NCI-H146 treated with DMSO at 0.1 percent for 48 hours (cell line): ENCODE measurements around the gene RSAD1.

Source experiments
- DNase-seq: peaks from one replicate; lab custom pipeline; 2025; ENCODE audit not compliant: unreplicated experiment; lab: John Stamatoyannopoulos, UW

The RSAD1 gene

DNA sequence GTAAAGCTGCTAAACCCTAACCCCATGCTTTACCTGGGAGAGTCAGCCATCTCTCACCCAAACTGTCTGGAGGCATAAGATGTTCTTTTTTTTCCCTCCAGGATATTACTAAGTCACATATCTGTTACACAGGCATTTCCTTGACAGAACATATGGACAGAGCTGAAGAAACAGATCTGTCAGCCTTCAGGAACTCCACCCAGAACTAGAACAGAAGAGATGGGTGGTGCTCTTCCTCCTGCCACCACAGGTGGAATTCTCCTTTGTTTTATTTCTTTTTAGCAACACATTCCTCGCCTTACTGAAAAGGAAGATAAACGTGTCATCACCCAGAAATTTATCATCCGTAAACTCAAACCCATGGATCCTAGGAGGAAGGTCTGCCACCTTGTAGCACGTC, 38.4 kb downstream of the RSAD1 start:
- no peak for DNase-seq

DNA sequence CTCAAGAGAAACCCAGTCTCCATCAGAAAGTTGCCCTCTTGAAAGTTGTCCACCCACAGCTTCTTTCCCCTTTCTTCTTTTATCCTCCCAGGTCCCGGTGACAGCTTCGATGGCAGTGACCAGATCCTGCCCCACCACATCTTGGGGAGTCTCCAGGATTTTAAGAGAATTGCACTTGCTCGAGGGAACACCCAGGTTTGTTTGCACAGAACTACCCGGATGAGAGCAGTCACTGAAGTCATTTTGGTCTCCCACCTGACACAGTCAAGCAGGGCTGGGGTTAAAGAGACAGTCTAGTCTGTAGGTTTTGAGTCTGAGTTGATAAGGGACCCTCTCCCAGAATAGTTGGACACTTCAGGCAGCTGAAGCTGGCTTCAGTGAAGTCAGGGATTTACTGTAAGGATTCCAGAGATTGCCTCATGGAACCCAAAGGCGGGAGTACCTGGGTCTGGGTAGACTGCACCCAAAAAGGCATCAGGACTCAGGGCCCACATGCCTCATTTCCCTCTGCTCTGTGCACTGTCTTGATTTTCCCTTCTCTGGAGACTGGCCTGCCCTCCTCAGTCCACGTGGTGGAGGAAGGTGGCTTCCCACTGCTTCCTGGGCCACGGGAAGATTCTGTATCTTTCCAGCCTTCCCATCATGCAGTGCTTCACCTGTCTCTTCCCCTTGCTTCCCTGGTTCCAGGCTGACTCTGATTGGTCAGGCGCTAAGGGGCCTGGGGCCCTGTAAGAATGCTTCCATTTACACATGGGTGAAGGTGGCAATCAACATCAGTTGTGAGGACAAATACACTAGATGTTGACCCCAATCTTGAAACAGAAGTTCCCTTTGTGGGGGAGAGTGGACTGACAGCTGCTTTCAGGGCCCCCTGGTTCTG, 39.1 kb downstream of the RSAD1 start:
- no peak for DNase-seq

DNA sequence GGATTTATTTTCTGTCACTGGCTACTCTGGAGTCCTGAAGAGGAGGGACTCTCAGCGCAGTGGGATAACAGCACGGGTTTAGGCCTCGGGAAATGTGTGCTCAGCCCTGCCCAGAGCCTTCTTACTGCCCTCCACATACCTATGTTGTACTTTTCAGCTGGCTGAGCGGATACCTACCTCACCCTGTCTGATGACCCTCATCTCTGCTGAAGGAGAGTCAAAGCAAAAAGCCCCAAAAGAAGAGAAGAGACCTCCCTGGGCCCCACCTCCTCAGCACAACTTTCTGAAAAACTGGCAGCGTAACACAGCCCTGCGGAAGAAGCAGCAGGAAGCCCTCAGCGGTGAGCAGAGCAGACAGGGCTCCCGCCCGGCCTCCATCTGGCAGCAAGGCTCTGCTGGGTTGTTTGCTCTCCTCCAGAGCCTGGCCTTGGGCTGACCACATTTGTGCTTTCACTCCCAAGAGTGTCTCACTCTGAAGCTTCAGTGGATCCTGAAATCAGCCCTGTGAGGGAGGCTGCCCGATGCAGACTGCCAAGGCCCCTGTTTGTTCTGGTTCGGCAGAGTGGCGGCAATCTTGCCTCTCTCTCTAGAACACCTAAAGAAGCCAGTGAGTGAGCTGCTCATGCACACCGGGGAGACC, 39.8 kb downstream of the RSAD1 start:
- no peak for DNase-seq

DNA sequence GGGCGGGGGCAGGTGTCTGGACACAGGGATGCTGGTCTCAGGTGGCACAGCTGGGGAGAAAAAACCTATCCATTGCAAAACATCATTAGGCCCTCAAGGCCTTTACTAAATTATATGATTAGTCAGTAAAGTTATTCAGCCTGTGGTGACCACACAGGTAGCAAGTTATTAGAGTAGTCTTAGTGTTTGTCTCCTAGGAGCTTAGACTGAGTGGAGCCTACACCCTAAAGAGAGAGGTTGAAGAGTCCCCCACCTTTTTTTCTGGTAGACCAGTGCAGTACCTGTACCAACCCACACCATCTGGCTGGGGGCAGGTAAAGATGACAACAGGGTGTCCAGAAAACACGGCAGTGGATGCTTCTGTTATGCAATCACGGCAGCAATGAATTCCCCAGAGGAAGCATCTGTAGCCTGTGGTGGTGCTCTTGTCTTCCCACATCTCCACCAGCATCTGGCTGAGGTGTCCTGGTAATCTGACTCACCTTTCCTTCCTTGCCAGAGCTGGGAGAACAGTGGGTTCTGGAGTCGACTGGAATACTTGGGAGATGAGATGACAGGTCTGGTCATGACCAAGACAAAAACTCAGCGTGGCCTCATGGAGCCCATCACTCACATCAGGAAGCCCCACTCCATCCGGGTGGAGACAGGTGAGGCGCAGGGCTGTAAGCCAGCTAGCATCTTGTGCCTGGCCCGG, 40.6 kb downstream of the RSAD1 start:
- no peak for DNase-seq

DNA sequence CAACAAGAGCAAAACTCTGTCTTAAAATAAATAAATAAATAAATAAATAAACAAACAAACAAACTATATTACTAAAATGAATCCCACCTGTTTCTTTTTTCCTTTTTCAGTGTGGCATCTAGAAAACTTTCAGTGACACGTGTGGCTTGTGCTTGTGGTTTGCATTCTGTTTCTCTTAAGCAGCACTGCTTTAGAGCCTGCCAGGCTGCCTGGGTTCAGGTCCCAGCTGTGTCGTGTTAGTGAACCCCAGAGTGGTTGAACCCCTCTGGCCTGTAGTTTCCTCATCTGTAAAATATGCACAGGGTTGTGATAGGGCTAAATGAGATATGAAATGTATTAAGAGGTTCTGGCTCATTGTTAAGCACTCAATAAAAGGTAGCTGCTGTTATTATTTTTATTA, 41.8 kb downstream of the RSAD1 start:
- no peak for DNase-seq

DNA sequence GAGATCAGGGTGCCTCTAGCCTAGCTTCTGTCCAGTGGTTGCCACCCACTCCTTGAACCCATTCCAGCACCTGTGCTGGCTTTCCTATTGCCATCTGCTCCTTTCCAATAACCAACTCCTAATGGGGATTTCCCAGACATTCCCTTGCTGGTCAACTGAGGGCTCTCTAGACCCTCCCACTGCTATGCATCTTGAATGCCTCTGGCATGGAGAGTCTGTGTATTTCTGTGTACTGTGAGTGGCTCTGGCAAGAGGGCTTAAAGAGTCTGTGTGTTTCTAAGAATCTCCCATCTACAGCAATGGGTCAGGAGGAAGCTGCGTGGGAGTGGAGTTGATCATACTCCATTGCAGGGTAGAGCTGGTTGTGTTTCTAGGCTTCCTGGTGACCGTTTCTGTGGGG, 42.9 kb downstream of the RSAD1 start:
- DNase-seq = no peak

DNA sequence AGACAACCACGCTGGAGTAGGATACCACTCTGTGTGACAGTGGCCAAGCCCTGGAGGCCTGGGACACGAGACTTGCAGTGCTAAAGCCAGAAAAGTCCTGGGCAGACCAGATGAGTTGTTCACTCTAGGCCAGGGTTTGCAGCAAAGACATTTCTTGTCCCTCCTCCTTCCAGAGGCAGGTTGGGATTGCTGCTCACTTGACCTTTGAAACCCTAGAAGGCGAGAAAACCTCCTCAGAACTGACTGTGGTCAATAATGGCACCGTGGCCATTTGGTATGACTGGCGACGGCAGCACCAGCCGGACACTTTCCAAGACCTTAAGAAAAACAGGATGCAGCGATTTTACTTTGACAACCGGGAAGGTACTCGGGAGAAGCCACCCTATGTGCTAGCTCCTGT, 44.1 kb downstream of the RSAD1 start:
- DNase-seq = no peak

DNA sequence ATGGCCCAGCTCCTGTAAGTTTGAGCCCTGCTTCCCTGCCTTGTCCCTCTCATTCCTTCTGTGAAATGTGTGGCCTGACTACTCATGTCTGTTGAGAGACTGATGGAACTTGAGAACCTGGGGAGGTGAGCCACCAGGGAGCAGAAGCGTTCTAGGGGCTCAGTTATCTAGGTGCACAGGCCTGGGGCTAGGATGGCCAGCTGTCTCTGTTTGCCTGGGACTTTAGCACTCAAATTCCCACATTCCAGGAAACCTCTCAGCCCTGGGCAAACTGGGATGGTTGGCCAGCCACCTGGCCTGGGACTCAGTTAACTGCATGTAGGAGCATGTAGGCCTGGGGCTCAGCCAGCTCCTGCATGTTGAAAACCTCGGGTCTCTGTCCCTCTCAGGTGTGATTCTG, 44.5 kb downstream of the RSAD1 start:
- no peak for DNase-seq

DNA sequence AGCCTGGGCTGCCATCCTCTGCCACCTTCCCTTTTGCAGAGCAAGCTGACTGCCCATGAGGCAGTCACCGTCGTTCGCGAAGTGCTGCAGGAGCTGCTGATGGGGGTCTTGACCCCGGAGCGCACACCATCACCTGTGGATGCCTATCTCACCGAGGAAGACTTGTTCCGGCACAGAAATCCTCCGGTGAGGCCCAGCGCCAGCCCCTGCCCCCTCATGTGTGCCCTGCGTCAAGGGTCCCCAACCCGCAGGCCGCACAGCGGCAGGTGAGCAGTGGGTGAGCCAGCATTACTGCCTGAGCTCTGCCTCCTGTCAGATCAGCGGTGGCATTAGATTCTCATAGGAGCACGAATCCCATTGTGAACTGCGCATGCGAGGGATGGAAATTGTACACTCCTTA, 46.2 kb downstream of the RSAD1 start:
- DNase-seq = no peak

DNA sequence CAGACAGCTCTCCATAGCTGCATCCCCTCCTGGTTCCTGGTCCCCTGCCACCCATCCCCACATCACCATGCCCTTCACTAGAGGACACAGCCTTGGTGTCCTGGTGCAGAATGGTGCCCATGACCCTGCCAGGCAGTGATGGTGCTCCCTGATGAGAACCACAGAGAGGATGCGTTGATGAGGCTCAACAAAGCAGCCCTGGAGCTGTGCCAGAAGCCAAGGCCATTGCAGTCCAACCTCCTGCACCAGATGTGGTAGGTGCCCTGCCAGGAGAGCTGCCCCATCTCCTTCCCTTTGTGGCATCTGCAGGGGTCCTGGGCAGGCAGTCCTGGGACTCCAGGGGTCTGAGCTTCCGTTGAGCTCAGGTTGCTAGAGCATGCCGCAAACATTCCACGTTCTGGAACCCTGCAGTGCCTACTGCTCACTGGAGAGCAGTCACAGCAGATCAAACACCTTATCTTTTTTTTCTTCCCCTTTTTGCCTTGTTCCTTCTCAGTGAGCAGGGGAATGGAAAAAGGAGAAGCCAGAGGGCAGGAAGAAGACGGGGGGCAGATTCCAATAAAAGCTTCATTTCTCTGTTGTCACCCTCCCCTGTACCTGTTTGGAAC, 48.6 kb downstream of the RSAD1 start:
- DNase-seq = no peak

DNA sequence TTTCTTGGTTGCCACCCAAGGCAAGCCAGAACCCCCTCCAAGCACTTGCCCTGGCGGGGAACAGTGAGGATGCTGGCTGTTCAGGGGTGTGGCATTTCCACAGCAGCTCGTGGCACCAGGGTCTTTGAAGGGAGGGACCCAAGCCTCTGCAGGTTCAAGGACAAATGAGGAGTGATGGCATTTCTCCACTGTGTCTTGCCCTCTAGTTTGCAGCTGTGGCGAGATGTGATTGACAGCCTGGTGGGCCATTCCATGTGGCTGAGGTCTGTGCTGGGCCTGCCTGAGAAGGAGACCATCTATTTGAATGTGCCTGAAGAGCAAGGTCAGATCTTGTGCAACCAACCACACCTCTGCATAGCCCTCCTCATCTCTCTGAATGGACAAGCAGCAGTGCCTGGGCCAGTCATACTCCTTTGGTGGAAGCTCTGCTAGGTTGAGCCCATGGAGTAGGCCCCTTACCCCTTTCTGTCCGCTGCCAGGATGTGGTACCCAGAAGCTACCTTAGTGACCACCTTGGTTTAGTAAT, 49.4 kb downstream of the RSAD1 start:
- no peak for DNase-seq

DNA sequence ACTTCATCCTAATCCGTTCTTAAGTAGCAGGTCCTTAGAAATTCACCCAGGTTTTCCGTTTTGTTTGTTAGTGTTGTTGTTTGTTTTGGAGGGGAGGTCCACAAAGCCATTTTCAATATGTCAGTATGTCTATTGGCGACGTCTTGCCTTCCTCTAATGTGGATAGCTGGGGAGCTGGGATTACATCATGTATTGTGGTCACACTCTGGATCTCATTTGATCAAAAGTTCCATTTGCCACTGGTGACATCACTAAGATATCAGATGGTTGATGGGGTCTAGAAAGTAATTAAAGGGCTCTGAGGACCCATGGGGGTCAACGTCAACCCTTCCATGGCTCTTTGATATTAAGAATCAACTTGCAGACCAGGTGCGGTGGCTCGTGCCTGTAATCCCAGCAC, 51.2 kb downstream of the RSAD1 start:
- no peak for DNase-seq

DNA sequence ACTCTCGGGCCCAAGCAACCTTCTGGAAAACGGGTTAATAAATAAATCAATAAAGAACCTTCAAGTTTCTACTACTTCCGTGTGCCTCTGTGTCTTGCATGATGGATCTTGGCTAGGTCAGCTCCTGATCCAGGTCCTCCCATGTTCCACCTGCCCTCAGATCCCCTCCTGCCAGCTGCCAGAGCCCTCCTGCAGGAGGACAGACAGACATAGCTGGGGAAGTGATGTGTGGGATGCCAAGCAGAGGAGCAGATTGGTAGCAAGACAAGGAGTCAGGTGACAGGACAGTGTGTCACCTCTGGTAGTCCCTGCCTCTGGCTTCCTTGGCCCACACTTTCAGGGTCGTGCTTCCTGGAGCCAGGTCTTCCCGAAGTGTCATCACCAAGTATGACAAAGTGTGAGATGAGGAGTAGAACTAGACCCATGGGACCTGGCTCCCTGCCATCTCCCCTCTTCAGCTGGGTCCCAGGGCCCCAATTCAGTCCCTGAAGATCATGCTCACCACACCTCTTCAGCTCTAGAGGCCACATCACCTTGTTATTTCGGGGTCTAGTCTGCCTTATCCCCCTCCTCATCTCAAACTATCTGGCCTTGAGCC, 52.9 kb downstream of the RSAD1 start:
- DNase-seq = no peak

DNA sequence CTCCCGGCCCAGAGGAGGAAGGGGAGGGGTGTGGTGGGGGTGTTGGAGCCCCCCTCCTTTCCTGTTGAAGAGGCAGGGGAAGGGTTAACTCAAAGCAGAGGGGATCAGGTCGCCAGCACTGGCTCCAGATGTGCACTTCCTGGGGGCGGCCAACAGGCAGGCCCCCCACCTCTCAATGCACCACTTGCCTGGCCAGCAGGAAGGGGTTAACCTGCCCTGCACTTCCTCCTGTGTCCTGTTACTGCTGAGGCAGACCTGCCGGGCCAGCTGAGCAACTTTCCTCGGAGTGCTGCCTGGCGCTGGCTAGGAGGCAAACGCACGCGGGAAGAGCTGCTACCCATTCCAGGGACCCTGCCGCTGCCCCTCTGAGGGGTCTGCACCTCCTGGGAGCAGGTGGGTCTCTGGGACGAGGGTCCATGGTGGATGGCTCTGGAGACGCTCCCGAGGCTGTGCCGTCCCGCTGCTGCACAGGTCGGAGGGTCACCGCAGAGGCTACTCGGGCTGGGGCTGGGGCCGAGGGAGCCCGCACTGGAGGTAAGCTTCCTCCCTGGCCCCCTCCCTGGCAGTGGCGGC, 53.9 kb downstream of the RSAD1 start, which contains the start of gene EPN3:
Gene EPN3, plus strand, starts transcription at position 284 of the 573 bp plus-strand sequence. CDS start 3,822 bp downstream, outside the sequence.
- no peak for DNase-seq

DNA sequence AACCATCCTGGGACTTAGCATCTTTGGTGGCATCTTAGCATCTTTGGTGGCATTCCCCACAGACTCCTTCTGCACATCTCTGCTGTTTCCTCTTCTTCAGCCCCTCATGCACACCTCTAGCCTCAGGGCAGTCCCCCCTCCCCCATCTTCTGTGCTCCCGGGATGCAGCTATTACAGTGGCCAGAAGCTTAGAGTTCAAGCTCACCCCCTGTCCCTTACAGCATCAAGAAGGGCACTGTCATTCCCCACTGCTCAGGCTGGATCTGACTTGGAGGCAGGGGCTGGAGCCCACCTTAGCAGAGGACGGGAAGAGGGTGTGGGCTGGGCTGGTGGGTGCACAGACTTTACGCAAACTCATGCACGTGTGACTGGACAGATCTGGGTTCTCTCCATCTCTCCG, 54.5 kb downstream of the RSAD1 start:
- DNase-seq = no peak

DNA sequence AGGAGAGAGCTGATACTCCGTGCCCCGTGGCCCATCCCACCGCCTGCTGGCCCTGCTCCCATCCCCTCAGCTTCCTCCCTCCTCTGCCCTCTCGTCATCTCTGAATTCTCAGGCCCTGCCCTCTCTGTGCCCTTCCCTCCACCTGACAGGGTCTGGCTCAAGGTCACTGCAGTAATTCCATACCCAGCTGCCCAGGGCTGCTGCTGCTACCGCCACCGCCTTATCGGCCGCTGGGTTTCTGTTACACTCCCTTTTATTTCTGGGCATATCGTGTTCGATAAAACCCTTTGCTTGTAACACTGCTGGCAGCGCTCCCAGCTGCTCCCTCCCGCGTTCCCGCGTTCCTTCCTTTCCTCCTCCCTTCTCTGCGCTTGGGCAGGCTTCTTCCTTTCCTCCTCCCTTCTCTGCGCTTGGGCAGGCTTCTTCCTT, 55.1 kb downstream of the RSAD1 start:
- peak; percentile 29 for DNase-seq

DNA sequence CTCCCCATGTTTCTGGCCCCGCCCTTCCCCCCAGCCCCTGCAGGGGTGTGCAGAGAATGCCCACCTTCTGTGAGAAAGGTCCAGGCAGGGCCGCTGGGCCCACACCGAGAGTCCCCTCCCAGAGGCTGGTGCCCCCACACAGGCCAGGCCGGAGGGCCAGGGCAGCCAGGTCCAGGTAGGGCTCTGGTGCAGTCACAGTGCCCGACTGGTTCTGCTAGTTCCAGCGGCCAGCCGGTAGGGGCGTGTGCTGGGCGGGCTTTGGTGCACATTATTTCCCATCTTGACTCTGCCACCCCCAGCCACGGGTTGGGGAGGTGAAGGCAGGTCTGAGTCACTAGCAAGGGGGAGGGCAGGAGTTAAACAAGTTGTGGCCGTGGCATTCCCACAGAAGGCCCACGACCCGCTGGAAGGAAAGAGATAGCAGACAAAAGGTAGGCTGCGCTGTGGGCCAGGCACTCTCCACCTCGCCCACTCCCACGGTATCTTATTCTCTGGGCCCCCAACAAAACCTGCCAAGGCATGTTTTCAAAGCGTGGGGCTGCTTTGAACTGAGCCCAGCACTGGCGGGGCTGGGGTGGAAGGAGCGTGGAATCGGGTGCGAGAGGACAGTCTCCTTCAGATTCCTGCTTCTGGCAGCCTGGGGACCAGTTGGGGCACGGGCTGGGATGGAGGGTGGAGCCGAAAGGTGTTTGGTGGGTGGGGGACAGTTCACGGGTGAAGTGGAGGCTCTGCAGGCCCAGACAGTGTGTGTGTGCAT, 55.7 kb downstream of the RSAD1 start:
- DNase-seq = no peak

DNA sequence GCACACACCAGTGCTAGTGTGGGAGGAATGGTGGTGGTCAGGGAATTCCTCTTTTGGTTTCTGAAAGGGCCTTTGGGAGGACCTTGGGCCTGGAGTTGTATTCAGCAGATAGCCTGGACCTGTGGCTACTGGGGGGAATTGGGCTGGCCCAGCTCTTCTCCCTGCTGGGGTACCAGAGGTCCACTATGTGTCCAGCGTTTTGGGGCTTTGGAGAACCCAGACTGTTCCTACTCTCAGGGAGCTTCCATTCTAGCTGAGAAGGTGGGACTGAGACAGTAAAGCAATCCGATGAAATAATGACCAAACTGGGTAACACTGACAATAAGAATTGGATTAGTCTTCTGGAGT, 56.3 kb downstream of the RSAD1 start:
- DNase-seq = no peak

DNA sequence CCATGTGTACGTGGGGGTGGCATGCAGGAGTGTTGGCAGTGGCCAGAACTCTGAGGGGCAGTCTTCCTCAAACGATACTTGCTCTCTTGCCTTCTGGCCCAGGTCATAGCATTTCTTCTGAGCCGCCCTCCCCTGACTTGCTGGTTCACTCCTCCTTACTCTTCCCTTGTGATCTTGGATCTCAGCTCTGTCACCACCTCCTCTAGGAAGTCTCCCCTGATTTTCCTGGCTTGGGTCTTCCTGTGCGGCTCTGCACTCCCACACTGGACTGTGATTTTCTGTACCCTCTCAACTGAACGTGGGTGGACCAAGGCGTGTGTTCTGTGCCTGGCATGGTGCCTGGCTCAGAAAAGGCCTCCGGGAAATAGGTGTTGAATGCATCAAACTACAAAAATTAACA, 56.7 kb downstream of the RSAD1 start:
- DNase-seq = no peak
